Neural cell (in vitro differentiated cells): ENCODE data around the gene CELF5.

Experiments
- POLR2AphosphoS5 ChIP-seq: IDR thresholded peaks from 2 replicates; pipeline ENCODE4 v1.6.1; 2012
- TAF1 ChIP-seq: IDR thresholded peaks from 2 replicates; pipeline ENCODE4 v1.6.1; 2012; ENCODE audit warnings: low read depth
- TF ChIP-seq, protein P1 (sequence below): fragments of 450-650 bp; IDR thresholded peaks from 2 replicates; pipeline ENCODE4 v1.5.1; 2014; ENCODE audit warnings: antibody characterized with exemption, mild to moderate bottlenecking, moderate library complexity; ENCODE audit not compliant: poor library complexity, severe bottlenecking

GRCh38 chr19:3336351-3336679 lies 111.9 kb downstream of the CELF5 start:
- TF ChIP-seq TAF1: no peak
- TF ChIP-seq, protein P1, sequence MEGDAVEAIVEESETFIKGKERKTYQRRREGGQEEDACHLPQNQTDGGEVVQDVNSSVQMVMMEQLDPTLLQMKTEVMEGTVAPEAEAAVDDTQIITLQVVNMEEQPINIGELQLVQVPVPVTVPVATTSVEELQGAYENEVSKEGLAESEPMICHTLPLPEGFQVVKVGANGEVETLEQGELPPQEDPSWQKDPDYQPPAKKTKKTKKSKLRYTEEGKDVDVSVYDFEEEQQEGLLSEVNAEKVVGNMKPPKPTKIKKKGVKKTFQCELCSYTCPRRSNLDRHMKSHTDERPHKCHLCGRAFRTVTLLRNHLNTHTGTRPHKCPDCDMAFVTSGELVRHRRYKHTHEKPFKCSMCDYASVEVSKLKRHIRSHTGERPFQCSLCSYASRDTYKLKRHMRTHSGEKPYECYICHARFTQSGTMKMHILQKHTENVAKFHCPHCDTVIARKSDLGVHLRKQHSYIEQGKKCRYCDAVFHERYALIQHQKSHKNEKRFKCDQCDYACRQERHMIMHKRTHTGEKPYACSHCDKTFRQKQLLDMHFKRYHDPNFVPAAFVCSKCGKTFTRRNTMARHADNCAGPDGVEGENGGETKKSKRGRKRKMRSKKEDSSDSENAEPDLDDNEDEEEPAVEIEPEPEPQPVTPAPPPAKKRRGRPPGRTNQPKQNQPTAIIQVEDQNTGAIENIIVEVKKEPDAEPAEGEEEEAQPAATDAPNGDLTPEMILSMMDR: no peak
- no peak for TF ChIP-seq POLR2AphosphoS5
